GM10266 (cell line): ENCODE measurements around the gene CCNL2.
"Not testable (repeated sequence)": the region's sequence is repeated elsewhere in the genome, so short reads cannot be mapped to it uniquely, and the experiment has no call there.

Source experiments
- DNase-seq: peaks from one replicate; pipeline ENCODE4 v3.0.0; 2012; ENCODE audit errors: extremely low spot score
- CTCF ChIP-seq: IDR thresholded peaks from 2 replicates; pipeline ENCODE4 v1.5.1; 2012; ENCODE audit warnings: mild to moderate bottlenecking, low read depth; ENCODE audit not compliant: control insufficient read depth, insufficient read depth; ENCODE audit errors: missing control alignments

Gene CCNL2

DNA sequence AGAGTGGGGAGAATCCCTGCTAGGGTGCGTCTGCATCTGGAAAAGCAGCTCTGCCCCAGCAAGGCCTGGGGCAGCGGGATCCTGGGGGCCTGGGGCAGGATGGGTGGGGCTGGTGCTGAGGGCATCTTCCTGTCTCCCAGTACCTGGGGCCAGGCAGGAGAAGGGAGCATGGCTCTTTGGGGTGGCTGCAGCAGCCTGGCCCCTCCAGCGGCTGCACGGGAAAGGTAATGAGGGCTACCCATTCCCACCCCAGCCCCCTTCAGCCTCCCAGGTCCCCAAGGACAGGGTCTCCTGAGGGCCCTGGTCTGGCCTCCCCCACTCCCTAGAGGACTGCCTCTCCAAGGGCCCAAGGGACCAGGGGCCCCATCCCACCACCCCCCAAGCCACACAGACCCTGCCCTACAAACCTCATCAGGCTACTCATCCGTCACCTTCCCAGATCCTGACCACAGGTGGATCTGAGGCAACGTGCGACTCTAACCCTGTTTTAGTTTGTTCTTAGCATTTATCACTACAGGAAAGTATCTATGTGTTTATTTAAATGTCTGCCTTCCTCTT is 22.9 kb upstream of the CCNL2 start:
- DNase-seq = peak; percentile 28
- no peak for TF ChIP-seq CTCF

DNA sequence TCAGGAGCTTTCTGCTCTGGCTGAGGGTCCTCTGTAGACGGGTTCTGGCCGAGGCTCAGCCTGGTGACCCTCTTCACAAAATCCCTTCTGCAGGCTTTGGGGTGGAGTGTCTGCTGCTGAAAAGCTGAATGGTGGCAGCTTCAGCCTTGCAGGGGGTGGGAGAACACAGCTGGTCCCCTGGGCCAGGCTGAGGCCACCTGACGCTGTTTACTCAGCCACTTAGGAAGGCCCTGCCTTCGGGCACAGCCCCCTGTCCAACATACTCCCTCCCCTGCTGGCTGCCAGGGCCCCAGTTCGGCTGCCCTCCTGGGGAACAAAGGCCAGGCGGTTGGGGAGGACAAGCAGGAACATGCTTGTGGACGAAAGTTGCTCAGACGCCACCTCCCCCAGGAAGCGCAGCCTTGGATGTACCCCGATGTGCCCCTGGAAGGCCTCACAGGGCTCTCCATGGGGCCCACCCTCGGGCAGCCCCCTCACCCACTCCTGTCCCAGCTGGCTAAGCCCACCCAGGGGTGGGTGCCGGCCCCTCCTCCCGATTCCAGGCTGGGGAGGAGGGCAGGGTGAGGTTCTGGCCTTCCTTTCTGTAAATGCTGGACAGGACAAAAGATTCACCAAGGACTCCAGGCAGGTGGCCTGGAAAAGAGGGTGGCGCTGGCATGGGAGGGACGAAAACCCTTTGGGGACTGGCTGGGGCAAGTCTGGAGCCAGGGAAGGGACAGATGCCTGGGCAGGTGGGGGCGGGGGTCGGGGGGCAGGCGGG is 22.2 kb upstream of the CCNL2 start, which contains the start of gene ANKRD65:
ANKRD65 (minus strand) TSS at position 130 of the 760 bp plus-strand sequence. CDS start 271 bp downstream, outside the sequence.
- peak; percentile 21 for DNase-seq
- TF ChIP-seq CTCF = no peak

DNA sequence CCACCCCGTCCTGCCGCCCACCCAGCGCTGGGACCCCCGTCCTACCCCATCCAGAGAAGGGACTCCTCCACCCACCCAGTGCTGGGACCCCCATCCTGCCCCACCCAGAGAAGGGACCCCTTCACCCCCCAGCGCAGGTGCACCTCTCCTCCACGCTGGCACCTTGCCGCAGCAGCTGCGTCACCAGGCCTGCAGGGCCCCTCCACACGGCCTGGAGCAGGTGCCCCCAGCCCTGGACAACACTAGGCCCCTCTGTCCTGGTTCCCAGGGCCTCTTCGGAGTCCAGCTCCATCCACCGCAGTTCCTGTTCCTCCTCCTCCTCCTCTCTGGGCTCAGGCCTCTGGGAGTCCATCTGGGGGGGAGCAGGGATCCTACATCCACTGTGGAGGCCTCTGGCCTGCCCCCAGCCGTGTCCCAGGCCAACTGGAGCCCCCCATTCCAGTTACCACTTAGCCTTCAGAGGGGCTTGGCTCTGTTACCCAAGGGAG is 21.6 kb upstream of the CCNL2 start:
- peak; percentile 30 for DNase-seq
- TF ChIP-seq CTCF = no peak

DNA sequence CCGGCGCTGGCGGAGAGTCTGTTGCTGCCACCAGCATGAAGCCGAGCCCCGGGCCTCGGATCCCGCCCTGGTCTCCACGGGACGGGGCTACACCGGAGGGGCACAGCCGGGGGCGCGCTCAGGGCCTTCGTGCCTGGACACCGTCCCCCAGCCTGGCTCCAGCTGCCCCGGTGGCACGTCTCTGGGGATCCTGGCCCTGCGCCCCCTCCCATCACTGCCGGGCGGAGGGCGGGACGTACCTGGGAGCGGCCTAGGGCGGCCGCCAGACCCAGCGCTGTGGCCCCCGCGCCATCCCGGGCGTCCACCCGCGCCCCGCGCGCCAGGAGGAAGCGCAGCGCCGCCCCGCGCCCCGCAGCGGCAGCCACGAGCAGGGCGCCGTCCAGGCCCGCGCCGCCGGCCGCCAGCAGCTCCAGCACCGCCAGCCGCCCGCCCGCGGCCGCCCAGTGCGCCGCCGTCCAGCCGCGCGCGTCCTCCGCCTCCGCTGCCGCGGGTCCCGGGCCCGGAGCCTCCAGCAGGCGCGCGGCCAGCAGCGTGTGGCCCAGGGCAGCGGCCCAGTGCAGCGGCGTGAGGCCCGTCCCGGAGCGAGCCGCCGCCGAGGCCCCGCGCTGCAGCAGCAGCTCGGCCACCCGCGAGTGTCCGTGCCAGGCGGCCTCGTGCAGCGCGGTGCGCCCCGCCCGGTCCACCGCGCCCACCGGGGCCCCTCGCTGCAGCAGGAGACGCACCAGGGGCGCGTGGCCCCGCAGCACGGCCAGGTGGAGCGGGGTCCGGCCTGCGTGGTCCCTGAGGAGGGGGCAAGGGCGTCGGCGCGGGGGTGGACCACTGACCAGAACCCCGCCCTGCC is 20.9 kb upstream of the CCNL2 start:
- peak; percentile 56 for DNase-seq
- peak; percentile 6 for TF ChIP-seq CTCF

DNA sequence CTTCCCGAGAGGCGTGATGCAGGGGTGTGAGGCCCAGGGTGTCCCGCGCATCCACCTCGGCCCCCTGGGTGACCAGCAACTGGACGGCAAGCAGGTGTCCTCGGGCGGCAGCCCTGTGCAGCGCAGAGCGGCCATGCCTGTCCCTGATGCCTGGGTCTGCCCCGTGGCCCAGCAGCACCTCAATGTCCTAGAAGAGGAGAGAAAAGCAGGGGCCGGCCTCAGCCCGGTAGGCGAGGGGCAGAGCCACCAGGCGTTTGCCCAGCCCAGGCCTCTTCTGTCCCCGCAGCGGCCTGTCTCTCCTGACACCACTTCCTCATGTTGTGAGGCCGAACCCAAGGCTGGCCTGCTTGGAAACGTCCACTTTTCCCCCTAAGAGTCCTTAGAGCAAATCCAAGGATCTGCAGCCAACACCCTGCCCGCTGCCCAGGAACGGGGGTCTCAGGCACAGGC is 20.3 kb upstream of the CCNL2 start:
- DNase-seq = peak; percentile 27
- no peak for TF ChIP-seq CTCF

- DNase-seq = peak; percentile 42
- no peak for TF ChIP-seq CTCF
Measured at GRCh38 chr1:1418464-1419362, 19.6 kb upstream of the CCNL2 start.

DNA sequence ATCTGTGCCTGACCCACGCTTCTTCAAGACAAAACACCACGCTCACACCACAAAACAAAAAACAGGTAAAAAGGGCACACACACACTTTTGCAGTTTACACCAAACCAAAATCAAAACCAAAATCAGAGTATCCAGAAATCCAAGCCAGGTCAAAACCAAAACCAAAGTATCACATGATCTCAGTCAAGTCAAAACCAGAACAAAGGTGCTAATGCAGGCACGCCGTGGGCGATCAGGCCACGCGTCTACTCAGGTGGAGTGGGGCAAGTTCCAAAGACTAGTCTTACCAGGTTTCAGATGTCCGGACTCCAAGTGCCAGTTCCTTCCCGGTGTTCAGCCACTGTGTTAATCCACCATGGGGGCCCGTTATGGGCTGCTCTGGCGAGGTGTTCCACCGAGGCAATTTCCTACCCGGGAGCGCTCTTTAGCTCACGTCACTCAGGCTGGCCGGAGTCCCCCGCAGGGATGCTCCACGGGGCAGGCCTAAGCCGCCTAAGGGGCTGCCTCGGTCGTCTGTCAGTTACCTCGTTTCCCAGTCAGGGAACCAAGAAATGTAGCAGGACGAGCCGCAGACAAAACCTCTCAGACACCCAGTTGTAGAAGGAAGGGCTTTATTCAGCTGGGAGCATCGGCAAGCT is 18.8 kb upstream of the CCNL2 start:
- DNase-seq = not testable (repeated sequence)

DNA sequence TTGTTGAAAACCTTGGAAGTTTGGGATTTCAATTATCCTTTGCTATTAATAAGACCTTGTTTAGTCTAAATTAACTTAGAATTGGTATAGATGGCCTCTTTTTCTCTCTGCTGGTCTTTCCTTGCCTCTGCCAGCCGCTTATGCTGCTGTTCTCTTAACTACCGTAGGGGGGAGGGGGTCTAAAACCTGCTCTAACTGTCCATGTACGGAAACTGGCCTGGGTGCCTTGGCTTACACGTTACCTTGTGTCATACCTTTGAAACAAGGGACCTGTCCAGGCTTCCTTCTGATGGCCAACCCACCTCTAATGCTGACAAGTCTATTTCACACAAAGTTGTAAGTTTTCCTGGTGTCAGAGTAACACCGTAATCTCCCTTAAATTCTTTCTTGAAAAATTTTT is 18.3 kb upstream of the CCNL2 start:
- not testable (repeated sequence) for DNase-seq
